Measurements from ENCODE around the gene BLID.

Gene BLID

DNA sequence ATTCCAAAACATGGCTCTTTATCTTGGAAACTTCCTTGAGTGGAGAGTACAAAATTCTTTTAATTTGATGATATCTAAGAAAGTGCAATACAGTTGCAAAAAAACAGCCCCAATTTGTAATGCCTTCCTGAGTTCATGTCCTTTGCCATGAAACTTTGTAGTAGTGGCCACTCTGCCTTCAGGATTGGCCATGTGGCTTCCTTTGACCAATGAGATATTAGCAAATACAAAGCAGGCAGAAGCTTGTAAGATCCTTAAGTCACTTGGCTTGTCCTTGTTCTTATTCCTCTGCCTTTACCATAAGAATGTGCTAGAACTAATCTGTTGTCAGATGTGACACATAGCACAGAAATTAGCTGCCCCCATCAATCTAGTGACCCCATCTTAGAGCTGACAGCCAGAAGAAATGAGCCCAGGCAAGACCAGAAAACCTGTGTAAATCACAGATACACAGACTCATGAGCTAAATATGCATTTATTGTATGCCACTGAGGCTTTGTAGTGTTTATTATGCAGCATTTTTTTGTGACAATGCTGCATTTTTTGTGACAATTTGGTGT is 29.8 kb upstream of the BLID start:
- Mint-ChIP-seq H3K27ac (no peak overlapping the region), H3K4me3 (no peak overlapping the region), H3K36me3 (ENCODE audit: low read depth) (no peaks in the 10 kb centered on the region), H3K27me3 (ENCODE audit: low read depth) (peaks cover 3% of the 10 kb centered on the region), H3K9me3 (no peaks in the 10 kb centered on the region), H3K4me1 (peaks cover 19% of the 10 kb centered on the region)
- TF ChIP-seq, protein P1, sequence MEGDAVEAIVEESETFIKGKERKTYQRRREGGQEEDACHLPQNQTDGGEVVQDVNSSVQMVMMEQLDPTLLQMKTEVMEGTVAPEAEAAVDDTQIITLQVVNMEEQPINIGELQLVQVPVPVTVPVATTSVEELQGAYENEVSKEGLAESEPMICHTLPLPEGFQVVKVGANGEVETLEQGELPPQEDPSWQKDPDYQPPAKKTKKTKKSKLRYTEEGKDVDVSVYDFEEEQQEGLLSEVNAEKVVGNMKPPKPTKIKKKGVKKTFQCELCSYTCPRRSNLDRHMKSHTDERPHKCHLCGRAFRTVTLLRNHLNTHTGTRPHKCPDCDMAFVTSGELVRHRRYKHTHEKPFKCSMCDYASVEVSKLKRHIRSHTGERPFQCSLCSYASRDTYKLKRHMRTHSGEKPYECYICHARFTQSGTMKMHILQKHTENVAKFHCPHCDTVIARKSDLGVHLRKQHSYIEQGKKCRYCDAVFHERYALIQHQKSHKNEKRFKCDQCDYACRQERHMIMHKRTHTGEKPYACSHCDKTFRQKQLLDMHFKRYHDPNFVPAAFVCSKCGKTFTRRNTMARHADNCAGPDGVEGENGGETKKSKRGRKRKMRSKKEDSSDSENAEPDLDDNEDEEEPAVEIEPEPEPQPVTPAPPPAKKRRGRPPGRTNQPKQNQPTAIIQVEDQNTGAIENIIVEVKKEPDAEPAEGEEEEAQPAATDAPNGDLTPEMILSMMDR (IDR thresholded peaks at IDR 0.05; ENCODE audit: unreplicated experiment in 3 of 3) = no peak

DNA sequence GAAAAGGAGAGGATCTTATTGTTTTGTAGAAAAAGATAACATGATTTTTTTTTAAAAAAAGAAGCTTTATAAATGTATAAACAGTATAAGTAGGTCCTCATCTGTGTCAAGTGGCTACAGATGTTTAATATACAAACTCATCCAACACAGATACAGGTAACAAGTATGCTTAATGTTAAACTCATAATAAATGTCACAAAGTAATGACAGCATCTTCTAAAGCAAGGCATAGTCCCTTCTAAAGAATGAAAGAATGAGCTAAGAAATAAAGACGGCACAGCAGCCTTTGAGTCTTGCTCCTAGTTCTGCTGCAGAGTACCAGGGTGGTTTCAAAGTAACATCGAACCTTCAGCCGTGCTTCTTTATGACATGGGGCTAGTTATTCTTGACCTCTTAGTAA is 28.7 kb upstream of the BLID start:
- peaks cover 22% of the 10 kb centered on the region for H3K4me1 Mint-ChIP-seq
- no peak overlapping the region for H3K4me3 Mint-ChIP-seq
- no peak overlapping the region for H3K27ac Mint-ChIP-seq
- H3K9me3 Mint-ChIP-seq = no peaks in the 10 kb centered on the region
- H3K27me3 Mint-ChIP-seq (ENCODE audit: low read depth) = peaks cover 3% of the 10 kb centered on the region
- TF ChIP-seq, protein P1 (IDR thresholded peaks at IDR 0.05; ENCODE audit: unreplicated experiment in 3 of 3) = no peak
- H3K36me3 Mint-ChIP-seq (ENCODE audit: low read depth) = no peaks in the 10 kb centered on the region

DNA sequence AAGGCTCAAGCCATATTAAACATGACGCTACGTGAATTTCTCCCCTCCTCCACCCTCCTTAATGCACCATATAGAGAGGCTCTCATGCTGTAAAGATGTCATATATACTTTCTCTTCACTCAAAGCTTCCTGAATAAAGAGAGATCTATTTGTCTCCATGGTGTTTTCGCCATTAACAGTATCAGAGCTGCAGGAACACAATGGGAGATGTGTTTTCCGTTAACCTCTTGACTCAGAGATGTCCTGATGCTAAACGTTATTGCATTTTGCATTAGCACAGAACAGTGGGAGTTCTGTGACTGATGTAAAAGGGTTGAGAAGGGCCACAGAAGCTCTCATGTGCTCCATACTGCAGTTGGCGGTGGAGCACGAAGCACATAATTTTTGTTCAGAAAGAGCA is 25.7 kb upstream of the BLID start:
- peak overlapping the region; percentile 43 to 93 (median 63) for H3K27ac Mint-ChIP-seq
- peaks cover 46% of the 10 kb centered on the region for H3K4me1 Mint-ChIP-seq
- no peaks in the 10 kb centered on the region for H3K9me3 Mint-ChIP-seq
- H3K27me3 Mint-ChIP-seq (ENCODE audit: low read depth) = no peaks in the 10 kb centered on the region
- TF ChIP-seq, protein P1 (IDR thresholded peaks at IDR 0.05; ENCODE audit: unreplicated experiment in 3 of 3) = no peak
- H3K4me3 Mint-ChIP-seq = peak overlapping the region in 1 of 3 experiments; percentile 11
- H3K36me3 Mint-ChIP-seq (ENCODE audit: low read depth) = no peaks in the 10 kb centered on the region

DNA sequence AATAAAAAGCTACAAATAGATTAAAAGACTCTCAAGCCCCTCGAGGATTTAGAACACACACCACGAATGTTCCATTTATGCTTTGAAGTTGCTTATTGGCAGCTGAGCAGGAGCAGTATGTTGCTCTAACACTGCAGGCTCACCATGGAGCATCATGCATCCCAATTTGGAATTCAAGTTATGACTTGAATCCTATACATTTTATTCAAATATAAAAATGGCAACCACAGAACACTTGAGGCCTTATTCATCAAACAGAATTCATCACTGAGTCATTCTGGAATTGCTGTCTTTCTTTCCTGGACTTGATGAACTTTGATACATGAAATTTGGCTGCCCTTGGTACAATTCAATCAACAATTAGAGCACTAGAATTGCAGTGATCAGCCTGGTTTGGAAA is 24.5 kb upstream of the BLID start:
- TF ChIP-seq, protein P1 (IDR thresholded peaks at IDR 0.05; ENCODE audit: unreplicated experiment in 3 of 3) = no peak
- H3K4me3 Mint-ChIP-seq = no peak overlapping the region
- no peak overlapping the region for H3K27ac Mint-ChIP-seq
- H3K4me1 Mint-ChIP-seq = peaks cover 52% of the 10 kb centered on the region
- H3K9me3 Mint-ChIP-seq = no peaks in the 10 kb centered on the region
- no peaks in the 10 kb centered on the region for H3K36me3 Mint-ChIP-seq (ENCODE audit: low read depth)
- H3K27me3 Mint-ChIP-seq (ENCODE audit: low read depth) = no peaks in the 10 kb centered on the region

DNA sequence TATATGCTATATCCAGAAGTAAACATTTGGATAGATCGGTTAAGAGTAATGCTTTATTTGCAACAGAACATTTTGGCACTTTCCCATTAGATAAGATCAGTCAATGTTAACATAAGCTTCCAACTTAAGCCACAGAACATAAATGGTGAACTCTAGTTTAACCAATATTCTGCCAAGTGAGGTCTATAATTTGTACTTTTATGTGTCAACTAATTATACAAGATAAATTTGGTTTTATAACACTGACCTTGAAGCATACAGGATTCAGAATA is 23.5 kb upstream of the BLID start:
- no peaks in the 10 kb centered on the region for H3K36me3 Mint-ChIP-seq (ENCODE audit: low read depth)
- TF ChIP-seq, protein P1 (IDR thresholded peaks at IDR 0.05; ENCODE audit: unreplicated experiment in 3 of 3) = no peak
- no peaks in the 10 kb centered on the region for H3K27me3 Mint-ChIP-seq (ENCODE audit: low read depth)
- H3K9me3 Mint-ChIP-seq = no peaks in the 10 kb centered on the region
- H3K27ac Mint-ChIP-seq = peak overlapping the region in 2 of 3 experiments; percentile 17 to 56
- no peak overlapping the region for H3K4me3 Mint-ChIP-seq
- H3K4me1 Mint-ChIP-seq = peaks cover 54% of the 10 kb centered on the region

DNA sequence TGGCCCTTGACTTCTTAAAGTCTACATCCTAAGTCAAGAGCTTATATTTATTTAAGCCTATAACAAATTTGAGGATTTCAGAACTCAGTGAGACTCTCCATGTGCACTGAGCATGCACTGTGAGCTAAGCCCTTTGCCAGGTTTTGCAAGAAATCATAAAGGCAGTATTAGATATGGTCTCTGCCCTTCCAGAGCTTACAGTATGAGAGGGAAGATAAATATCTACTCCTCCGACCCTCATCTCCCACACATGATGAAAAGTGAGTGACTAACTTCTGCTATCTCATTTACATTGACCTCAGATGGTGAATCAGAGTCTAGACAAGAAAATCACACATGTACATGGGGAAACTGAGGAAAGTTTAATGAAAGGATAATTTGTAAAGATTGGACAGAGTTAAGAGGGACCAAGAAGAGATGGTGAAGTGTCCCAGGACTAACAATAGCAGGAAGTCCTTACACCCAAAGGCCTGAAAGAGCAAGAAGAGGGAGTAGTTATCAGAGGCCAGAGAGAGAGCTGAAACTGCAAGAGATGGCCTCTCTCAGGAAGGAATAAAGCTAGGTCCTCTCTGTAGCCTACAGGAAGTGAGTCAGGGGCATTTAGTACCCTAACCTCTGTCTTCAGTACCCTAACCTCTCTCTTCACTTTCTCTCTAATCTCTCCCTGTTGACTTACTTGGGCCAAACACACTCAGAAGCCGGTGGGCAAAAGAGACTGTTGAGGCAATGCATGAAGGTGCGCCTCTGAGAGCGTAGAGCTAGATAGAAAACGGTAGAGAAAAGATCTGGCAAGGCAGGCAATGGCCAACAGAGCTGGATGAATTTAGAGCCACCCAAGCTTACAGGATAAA is 23.0 kb upstream of the BLID start:
- H3K4me3 Mint-ChIP-seq = no peak overlapping the region
- no peaks in the 10 kb centered on the region for H3K9me3 Mint-ChIP-seq
- no peaks in the 10 kb centered on the region for H3K36me3 Mint-ChIP-seq (ENCODE audit: low read depth)

More for the DNA sequence above, 23.0 kb upstream of the BLID start:
- Mint-ChIP-seq H3K27ac (peak overlapping the region in 2 of 3 experiments; percentile 56 to 67), H3K27me3 (ENCODE audit: low read depth) (no peaks in the 10 kb centered on the region), H3K4me1 (peaks cover 54% of the 10 kb centered on the region)
- TF ChIP-seq, protein P1 (IDR thresholded peaks at IDR 0.05; ENCODE audit: unreplicated experiment in 3 of 3) = no peak

Data from nephron (organoid).